Tibial artery (tissue), 4 donors: ENCODE results near the gene TEX9.

Experiments
- DNase-seq, 2 donors: peaks; one replicate each; pipeline ENCODE4 v3.0.0-alpha.2; 2019
- H3K27ac ChIP-seq, 2 donors: fragments of 200-600 bp; sonication (generic) in 1 of 2; 1 replicate in 1 of 2; 2 replicates in 1 of 2; pipeline ENCODE4 v1.5.1; 2018 to 2019; ENCODE audit warnings: mild to moderate bottlenecking in 1 of 2
- H3K27me3 ChIP-seq, 2 donors: fragments of 200-600 bp; sonication (generic) in 1 of 2; one replicate each; pipeline versions ENCODE4 v1.5.1 to v1.6.0; 2016 to 2019
- H3K36me3 ChIP-seq, 3 donors: fragments of 200-600 bp; sonication (generic) in 2 of 3; one replicate each; pipeline ENCODE4 v1.5.1; 2016 to 2019; ENCODE audit warnings: mild to moderate bottlenecking in 2 of 3
- H3K4me1 ChIP-seq, 4 donors: fragments of 200-600 bp; sonication (generic) in 2 of 4; 1 replicate in 3 of 4; 2 replicates in 1 of 4; pipeline ENCODE4 v1.5.1; 2016 to 2019
- H3K4me3 ChIP-seq, 2 donors: fragments of 200-600 bp; sonication (generic) in 1 of 2; 1 replicate in 1 of 2; 2 replicates in 1 of 2; pipeline ENCODE4 v1.5.1; 2018 to 2019; ENCODE audit warnings: mild to moderate bottlenecking in 2 of 2
- H3K9me3 ChIP-seq, 3 donors: fragments of 200-600 bp; sonication (generic) in 1 of 3; one replicate each; pipeline ENCODE4 v1.5.1; 2016 to 2019
- intact Hi-C: fragments of 100-400 bp; cut with DNase I; formaldehyde crosslinking; loops from one replicate; pipeline ENCODE4 v1.15.0; 2023; ENCODE audit warnings: low total_unique reads
- TF ChIP-seq, protein P1 (sequence below), 2 experiments: fragments of 200-600 bp in 1 of 2; fragments of 450-650 bp in 1 of 2; IDR thresholded peaks; one replicate each; pipeline ENCODE4 v1.5.1; 2017 to 2019; ENCODE audit warnings: antibody characterized with exemption in 2 of 2, mild to moderate bottlenecking in 1 of 2, moderate library complexity in 1 of 2

Gene TEX9

DNA sequence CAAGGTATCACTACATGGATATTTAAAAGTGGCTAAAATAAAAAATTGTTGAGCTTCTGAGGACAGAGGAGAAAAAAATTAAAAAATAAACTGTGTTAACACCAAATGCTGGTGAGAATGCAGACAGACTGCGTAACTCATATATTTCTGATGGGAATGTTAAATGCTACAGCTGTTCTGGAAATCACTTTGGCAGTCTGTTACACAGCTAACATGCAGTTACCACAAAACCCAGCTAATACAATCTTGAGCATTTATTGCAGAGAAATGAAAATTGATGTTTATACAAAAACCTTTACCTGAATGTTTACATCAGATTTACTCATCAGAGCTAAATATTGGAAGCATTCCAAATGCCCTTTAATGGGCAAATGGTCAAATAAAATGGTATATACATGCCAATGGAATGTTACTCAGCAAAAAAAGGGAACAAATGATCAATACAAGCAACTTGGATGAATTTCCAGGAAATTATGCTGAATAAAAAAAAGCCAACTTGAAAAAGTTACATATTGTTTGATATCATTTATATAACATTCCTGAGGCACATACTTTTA, 75.1 kb downstream of the TEX9 start:
- intact Hi-C loops, result no loop called here
- no peaks in the 10 kb centered on the region for H3K27me3 ChIP-seq

DNA sequence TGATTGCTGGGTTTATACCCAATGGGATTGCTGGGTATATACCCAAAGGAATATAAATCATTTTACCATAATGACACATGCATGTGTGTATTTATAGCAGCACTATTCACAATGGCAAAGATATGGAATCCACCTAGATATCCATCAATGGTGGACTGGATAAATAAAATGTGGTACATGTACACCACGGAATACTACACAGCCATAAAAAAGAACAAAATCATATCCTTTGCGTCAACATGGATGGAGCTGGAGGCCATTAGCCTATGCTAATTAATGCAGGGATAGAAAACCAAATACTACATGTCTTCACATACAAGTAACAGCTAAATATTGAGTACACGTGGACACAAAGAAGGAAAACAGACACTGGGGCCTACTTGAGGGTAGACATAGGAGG, 77.1 kb downstream of the TEX9 start:
- Histone ChIP-seq H3K27ac (no peak overlapping the region), H3K36me3 (peaks cover 0 to 10% (median 5%) of the 10 kb centered on the region in 3 donors), H3K4me1 (no peaks in the 10 kb centered on the region), H3K4me3 (no peak overlapping the region), H3K9me3 (no peaks in the 10 kb centered on the region), H3K27me3 (no peaks in the 10 kb centered on the region)
- no peak for DNase-seq
- intact Hi-C loops, result no loop called here
- TF ChIP-seq, protein P1, sequence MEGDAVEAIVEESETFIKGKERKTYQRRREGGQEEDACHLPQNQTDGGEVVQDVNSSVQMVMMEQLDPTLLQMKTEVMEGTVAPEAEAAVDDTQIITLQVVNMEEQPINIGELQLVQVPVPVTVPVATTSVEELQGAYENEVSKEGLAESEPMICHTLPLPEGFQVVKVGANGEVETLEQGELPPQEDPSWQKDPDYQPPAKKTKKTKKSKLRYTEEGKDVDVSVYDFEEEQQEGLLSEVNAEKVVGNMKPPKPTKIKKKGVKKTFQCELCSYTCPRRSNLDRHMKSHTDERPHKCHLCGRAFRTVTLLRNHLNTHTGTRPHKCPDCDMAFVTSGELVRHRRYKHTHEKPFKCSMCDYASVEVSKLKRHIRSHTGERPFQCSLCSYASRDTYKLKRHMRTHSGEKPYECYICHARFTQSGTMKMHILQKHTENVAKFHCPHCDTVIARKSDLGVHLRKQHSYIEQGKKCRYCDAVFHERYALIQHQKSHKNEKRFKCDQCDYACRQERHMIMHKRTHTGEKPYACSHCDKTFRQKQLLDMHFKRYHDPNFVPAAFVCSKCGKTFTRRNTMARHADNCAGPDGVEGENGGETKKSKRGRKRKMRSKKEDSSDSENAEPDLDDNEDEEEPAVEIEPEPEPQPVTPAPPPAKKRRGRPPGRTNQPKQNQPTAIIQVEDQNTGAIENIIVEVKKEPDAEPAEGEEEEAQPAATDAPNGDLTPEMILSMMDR (IDR thresholded peaks at IDR 0.05), result no peak

More for the DNA sequence above, 75.1 kb downstream of the TEX9 start:
- TF ChIP-seq, protein P1 (IDR thresholded peaks at IDR 0.05), result no peak
- no peak overlapping the region for H3K4me3 ChIP-seq
- peaks cover 0 to 10% (median 5%) of the 10 kb centered on the region in 3 donors for H3K36me3 ChIP-seq
- no peaks in the 10 kb centered on the region for H3K4me1 ChIP-seq
- no peak for DNase-seq
- H3K9me3 ChIP-seq, result no peaks in the 10 kb centered on the region
- H3K27ac ChIP-seq, result no peak overlapping the region

DNA sequence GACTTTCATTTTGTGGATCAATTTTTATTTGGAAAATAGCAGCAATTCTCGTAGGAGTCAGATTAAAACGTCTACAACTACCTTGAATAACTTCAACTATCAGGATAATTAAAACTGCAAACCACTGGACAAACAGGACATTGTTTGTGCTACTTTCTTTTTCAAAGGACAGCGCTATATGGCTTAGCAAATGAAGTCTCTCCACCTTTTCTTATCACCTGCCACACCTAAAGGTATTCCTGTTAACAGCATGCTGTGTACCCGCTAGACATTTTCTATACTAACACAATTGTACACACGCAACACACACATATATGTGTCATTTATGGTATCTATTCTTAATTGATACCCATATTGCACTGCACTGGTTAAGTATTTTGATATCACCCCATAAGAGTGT, 80.5 kb downstream of the TEX9 start:
- DNase-seq, result no peak

DNA sequence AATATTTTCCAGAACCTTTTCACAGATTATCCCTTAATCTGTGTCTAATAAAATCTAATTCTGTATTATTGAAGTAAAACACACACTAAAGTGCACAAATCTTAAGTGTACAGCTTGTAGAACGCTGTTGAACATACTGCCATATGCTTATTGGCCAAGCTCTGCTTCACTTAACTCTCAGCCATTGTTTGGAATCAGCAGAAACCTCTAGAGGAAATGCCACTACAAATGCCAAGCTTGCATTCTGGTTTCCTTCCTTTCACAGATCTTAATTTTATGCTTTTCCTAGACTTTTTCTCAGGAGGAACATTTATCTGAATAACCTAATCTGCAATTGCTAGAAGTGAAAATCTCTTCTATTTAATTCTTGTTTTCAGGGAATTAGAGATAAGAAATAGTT, 89.6 kb downstream of the TEX9 start:
- no peaks in the 10 kb centered on the region for H3K27me3 ChIP-seq
- TF ChIP-seq, protein P1 (IDR thresholded peaks at IDR 0.05), result no peak
- no peak overlapping the region for H3K27ac ChIP-seq
- no peaks in the 10 kb centered on the region for H3K4me1 ChIP-seq
- intact Hi-C loops, result no loop called here
- H3K36me3 ChIP-seq, result no peaks in the 10 kb centered on the region
- H3K9me3 ChIP-seq, result no peaks in the 10 kb centered on the region
- no peak for DNase-seq
- H3K4me3 ChIP-seq, result no peak overlapping the region

More for the DNA sequence above, 80.5 kb downstream of the TEX9 start:
- intact Hi-C loops, result no loop called here
- no peaks in the 10 kb centered on the region for H3K4me1 ChIP-seq
- no peaks in the 10 kb centered on the region for H3K27me3 ChIP-seq
- peaks cover 0 to 10% (median 5%) of the 10 kb centered on the region in 3 donors for H3K36me3 ChIP-seq
- TF ChIP-seq, protein P1 (IDR thresholded peaks at IDR 0.05), result no peak
- no peaks in the 10 kb centered on the region for H3K9me3 ChIP-seq
- H3K4me3 ChIP-seq, result no peak overlapping the region
- no peak overlapping the region for H3K27ac ChIP-seq

DNA sequence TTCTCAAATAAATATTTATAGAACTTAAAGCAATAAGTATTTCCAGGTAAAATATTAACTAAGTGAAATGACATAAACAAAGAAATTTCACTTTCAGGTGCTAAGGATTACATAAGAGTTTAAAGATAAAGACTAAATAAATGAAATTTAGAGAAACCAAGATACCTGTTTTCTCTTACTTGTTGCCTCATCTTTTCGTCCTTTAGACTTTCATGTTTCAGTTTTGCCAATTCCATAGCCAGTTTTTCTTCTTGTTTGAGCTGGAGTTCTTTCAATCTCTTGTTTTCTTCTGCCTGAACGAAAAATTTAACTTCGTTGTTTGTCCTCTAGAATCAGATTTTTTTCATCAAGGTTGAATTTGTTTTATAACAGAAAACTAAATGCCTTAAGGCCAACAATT, 91.0 kb downstream of the TEX9 start:
- intact Hi-C loops, result no loop called here
- no peak for DNase-seq
- Histone ChIP-seq H3K4me1 (no peaks in the 10 kb centered on the region), H3K27me3 (no peaks in the 10 kb centered on the region), H3K9me3 (no peaks in the 10 kb centered on the region), H3K4me3 (no peak overlapping the region), H3K27ac (no peak overlapping the region), H3K36me3 (no peaks in the 10 kb centered on the region)
- TF ChIP-seq, protein P1 (IDR thresholded peaks at IDR 0.05), result no peak

DNA sequence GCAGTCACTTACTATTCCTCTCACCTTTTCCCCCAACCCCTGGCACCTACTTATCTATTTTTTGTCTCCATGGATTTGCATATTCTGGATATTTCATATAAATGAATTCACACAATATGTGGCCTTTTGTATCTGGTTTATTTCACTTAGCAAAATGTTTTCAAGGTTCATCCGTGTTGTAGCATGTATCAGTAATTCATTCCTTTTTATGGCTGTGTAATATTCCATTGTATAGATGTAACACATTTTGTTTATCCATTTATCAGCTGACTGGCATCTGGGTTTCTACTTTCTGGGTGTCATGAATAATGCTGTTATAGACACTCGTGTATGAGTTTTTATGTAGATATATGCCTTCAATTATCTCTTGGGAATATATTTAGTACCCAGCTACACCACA, 93.9 kb downstream of the TEX9 start:
- Histone ChIP-seq H3K4me1 (no peaks in the 10 kb centered on the region), H3K36me3 (no peaks in the 10 kb centered on the region), H3K27me3 (no peaks in the 10 kb centered on the region), H3K4me3 (no peak overlapping the region), H3K9me3 (no peaks in the 10 kb centered on the region), H3K27ac (no peak overlapping the region)
- TF ChIP-seq, protein P1 (IDR thresholded peaks at IDR 0.05), result no peak
- intact Hi-C loops, result no loop called here
- DNase-seq, result no peak
